GM23338 (cell line): ENCODE results near the gene FBRSL1. TPM values are rescaled to one million over a fixed set of nuclear protein-coding genes. Genes with fewer than 3 reads are reported as not detected.

ENCODE experiments used
- ATAC-seq: fragments of 200-7000 bp; cut with Tn5 transposase; 3 replicates; pipeline ENCODE4 v1.9.1; 2020
- DNase-seq: peaks from one replicate; pipeline ENCODE4 v3.0.0-alpha.2; 2015; ENCODE audit warnings: low spot score
- H2AFZ ChIP-seq: fragments of 200-600 bp; sonication (generic); 2 replicates; pipeline ENCODE4 v1.8.0; 2016; ENCODE audit warnings: antibody characterized with exemption, mild to moderate bottlenecking, moderate library complexity
- H3F3A ChIP-seq: fragments of 200-600 bp; sonication (generic); replicated peaks from 2 replicates; pipeline ENCODE4 v1.8.0; 2017; ENCODE audit warnings: antibody characterized with exemption, mixed run types, low read depth
- H3K27ac ChIP-seq: fragments of 200-600 bp; sonication (generic); 2 replicates; pipeline ENCODE4 v1.6.1; 2016; ENCODE audit warnings: low read depth
- H3K27me3 ChIP-seq: fragments of 200-600 bp; sonication (generic); 2 replicates; pipeline ENCODE4 v1.8.0; 2016; ENCODE audit warnings: mild to moderate bottlenecking, mixed run types, moderate library complexity; ENCODE audit not compliant: insufficient read depth
- H3K36me3 ChIP-seq: fragments of 200-600 bp; sonication (generic); 2 replicates; pipeline ENCODE4 v1.8.0; 2016; ENCODE audit warnings: mild to moderate bottlenecking; ENCODE audit not compliant: insufficient read depth
- H3K4me1 ChIP-seq: fragments of 200-600 bp; sonication (generic); 2 replicates; pipeline ENCODE4 v1.8.0; 2016; ENCODE audit warnings: mild to moderate bottlenecking, moderate library complexity; ENCODE audit not compliant: insufficient read depth
- H3K4me2 ChIP-seq: fragments of 200-600 bp; sonication (generic); 2 replicates; pipeline ENCODE4 v1.7.1; 2017; ENCODE audit warnings: mixed run types
- H3K4me3 ChIP-seq: fragments of 200-600 bp; sonication (generic); 2 replicates; pipeline ENCODE4 v1.6.1; 2016; ENCODE audit warnings: mixed run types
- H3K79me2 ChIP-seq: fragments of 200-600 bp; sonication (generic); replicated peaks from 2 replicates; pipeline ENCODE4 v1.8.0; 2017; ENCODE audit warnings: mild to moderate bottlenecking; ENCODE audit not compliant: insufficient read depth
- H3K9me2 ChIP-seq: fragments of 200-600 bp; sonication (generic); 2 replicates; pipeline ENCODE4 v1.8.0; 2017; ENCODE audit not compliant: insufficient read depth
- H4K20me1 ChIP-seq: fragments of 200-600 bp; sonication (generic); replicated peaks from 2 replicates; pipeline ENCODE4 v1.8.0; 2017; ENCODE audit warnings: mild to moderate bottlenecking; ENCODE audit not compliant: insufficient read depth
- H3K27ac Mint-ChIP-seq: 2 replicates; pipeline ENCODE4 v1.8.0; 2020; ENCODE audit warnings: inconsistent platforms, mild to moderate bottlenecking, moderate library complexity, mixed read lengths
- H3K27me3 Mint-ChIP-seq: 3 replicates; pipeline ENCODE4 v1.8.0; 2022; ENCODE audit warnings: low read depth, mild to moderate bottlenecking, moderate library complexity, mixed read lengths, inconsistent platforms; ENCODE audit not compliant: insufficient read depth, poor library complexity
- H3K36me3 Mint-ChIP-seq: 3 replicates; pipeline ENCODE4 v1.8.0; 2021; ENCODE audit warnings: low read depth, mild to moderate bottlenecking, inconsistent platforms, moderate library complexity, mixed read lengths
- H3K4me1 Mint-ChIP-seq: 3 replicates; pipeline ENCODE4 v1.8.0; 2020; ENCODE audit warnings: mild to moderate bottlenecking, inconsistent platforms, mixed read lengths
- H3K4me3 Mint-ChIP-seq: 3 replicates; pipeline ENCODE4 v1.8.0; 2021; ENCODE audit warnings: moderate library complexity, mild to moderate bottlenecking, inconsistent platforms, mixed read lengths
- H3K9me3 Mint-ChIP-seq: 3 replicates; pipeline ENCODE4 v1.8.0; 2020; ENCODE audit warnings: moderate library complexity, mild to moderate bottlenecking, inconsistent platforms, mixed read lengths
- CREB1 ChIP-seq: fragments of 250-450 bp; sonication (Bioruptor Pico); IDR thresholded peaks from 2 replicates; pipeline ENCODE4 v1.5.0; 2020; ENCODE audit warnings: low read depth, mild to moderate bottlenecking, moderate library complexity
- EZH2phosphoT487 ChIP-seq: fragments of 200-600 bp; sonication (generic); IDR thresholded peaks from one replicate; pipeline ENCODE4 v1.8.1; 2018; ENCODE audit warnings: antibody characterized with exemption; ENCODE audit not compliant: unreplicated experiment
- STAT1 ChIP-seq: IDR thresholded peaks from one replicate; pipeline ENCODE4 v1.6.1; 2016; ENCODE audit warnings: antibody characterized with exemption; ENCODE audit not compliant: unreplicated experiment
- ZNF462 ChIP-seq: fragments of 250-450 bp; sonication (Bioruptor Pico); IDR thresholded peaks from 2 replicates; pipeline ENCODE4 v1.5.0; 2020; ENCODE audit warnings: mild to moderate bottlenecking, moderate library complexity
- polyA plus RNA-seq: library from polyadenylated mRNA; unstranded; fragments of >200 nt; fragmentation: Nextera tagmentation; extraction: Ambion mirVana; gene quantifications from 2 replicates; pipeline ENCODE4 v1.2.1, GENCODE V29; 2016
- total RNA-seq: library from RNA; depleted of rRNA; stranded (reverse); fragments of >200 nt; shearing (Covaris generic); gene quantifications from 2 replicates; pipeline ENCODE4 v1.2.3, GENCODE V29; 2014
- TF ChIP-seq, protein P1 (sequence below), 2 experiments: fragments of 200-600 bp in 1 of 2; sonication (generic) in 1 of 2; conservative IDR thresholded peaks; 2 replicates each; pipeline versions ENCODE4 v1.5.1 to v1.6.1; 2016 to 2017; ENCODE audit warnings: antibody characterized with exemption in 2 of 2, low read depth in 2 of 2, mild to moderate bottlenecking in 2 of 2, moderate library complexity in 1 of 2

The FBRSL1 gene
- total and polyA plus RNA-seq, 2 experiments from 2014 or later = 37.8 to 89.8 TPM

DNA sequence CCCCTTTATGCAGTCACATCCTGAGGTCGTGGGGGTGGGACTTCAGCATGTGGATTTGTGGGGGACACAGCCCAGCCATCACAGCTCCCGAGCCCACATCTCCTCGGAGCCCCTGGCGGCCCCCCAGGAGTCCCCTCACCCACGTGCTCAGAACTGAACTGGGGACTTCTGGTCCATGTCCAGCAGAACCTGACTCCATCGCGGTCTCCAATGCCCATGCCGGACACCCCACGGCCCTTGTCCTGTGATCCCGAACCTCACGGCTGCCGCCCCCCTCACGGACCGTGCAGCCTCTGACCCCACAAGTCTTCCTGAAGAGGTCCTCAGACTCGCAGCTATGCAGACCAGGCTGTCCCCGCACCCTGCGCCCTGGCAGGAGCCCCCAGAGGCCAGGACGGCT lies 13.5 kb upstream of the FBRSL1 start (continued):
- TF ChIP-seq ZNF462 (CRISPR knock-in tag) (no peak), CREB1 (CRISPR knock-in tag) (no peak)

- H3K27ac ChIP-seq = no peak overlapping the region
- H2AFZ ChIP-seq = no peak overlapping the region
- DNase-seq (no peak), ATAC-seq (no peak)
- H3K79me2 ChIP-seq = no peaks in the 10 kb centered on the region
- peaks cover 6% of the 10 kb centered on the region for H3K36me3 Mint-ChIP-seq
- H3K4me1 Mint-ChIP-seq = peaks cover 2% of the 10 kb centered on the region; the same call in 1 of the 3 replicates
- H3F3A ChIP-seq = 0 out of 2 replicates have a peak, but pooled peaks cover 3% of the 10 kb centered on the region
- H3K9me2 ChIP-seq = no peaks in the 10 kb centered on the region
- H3K4me2 ChIP-seq = no peak overlapping the region
- no peak overlapping the region for H3K4me3 ChIP-seq
- no peaks in the 10 kb centered on the region for H3K4me1 ChIP-seq
- TF ChIP-seq EZH2phosphoT487 (no peak), ZNF462 (CRISPR knock-in tag) (no peak), CREB1 (CRISPR knock-in tag) (no peak), STAT1 (no peak)
- TF ChIP-seq, protein P1, sequence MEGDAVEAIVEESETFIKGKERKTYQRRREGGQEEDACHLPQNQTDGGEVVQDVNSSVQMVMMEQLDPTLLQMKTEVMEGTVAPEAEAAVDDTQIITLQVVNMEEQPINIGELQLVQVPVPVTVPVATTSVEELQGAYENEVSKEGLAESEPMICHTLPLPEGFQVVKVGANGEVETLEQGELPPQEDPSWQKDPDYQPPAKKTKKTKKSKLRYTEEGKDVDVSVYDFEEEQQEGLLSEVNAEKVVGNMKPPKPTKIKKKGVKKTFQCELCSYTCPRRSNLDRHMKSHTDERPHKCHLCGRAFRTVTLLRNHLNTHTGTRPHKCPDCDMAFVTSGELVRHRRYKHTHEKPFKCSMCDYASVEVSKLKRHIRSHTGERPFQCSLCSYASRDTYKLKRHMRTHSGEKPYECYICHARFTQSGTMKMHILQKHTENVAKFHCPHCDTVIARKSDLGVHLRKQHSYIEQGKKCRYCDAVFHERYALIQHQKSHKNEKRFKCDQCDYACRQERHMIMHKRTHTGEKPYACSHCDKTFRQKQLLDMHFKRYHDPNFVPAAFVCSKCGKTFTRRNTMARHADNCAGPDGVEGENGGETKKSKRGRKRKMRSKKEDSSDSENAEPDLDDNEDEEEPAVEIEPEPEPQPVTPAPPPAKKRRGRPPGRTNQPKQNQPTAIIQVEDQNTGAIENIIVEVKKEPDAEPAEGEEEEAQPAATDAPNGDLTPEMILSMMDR (conservative IDR thresholded peaks at IDR 0.05; ENCODE audit: low read depth in 2 of 2) = no peak
- H3K27me3 ChIP-seq = peaks cover 47% of the 10 kb centered on the region
- H3K4me3 Mint-ChIP-seq = no peak overlapping the region
- no peaks in the 10 kb centered on the region for H4K20me1 ChIP-seq
- H3K27ac Mint-ChIP-seq = no peak overlapping the region
- H3K36me3 ChIP-seq = no peaks in the 10 kb centered on the region
- peaks cover 11% of the 10 kb centered on the region for H3K9me3 Mint-ChIP-seq
- H3K27me3 Mint-ChIP-seq = peaks cover 44% of the 10 kb centered on the region
Measured at GRCh38 chr12:132477017-132477702, 12.8 kb upstream of the FBRSL1 start.
